H1 (cell line): Measurements from ENCODE around the gene CORT. TPM values are rescaled to one million over a fixed set of nuclear protein-coding genes. Genes with fewer than 3 reads are reported as not detected.

Experiments used
- BRCA1 ChIP-seq: IDR thresholded peaks from 2 replicates; pipeline ENCODE4 v1.6.1; 2012; ENCODE audit warnings: low read depth, low read length, improper control_type of control experiment
- GTF2F1 ChIP-seq: IDR thresholded peaks from 2 replicates; pipeline ENCODE4 v1.6.1; 2012; ENCODE audit warnings: low read depth, low read length, improper control_type of control experiment, borderline replicate concordance
- KDM5A ChIP-seq: fragments of 200-600 bp; IDR thresholded peaks from 2 replicates; pipeline ENCODE4 v1.7.1; 2012; ENCODE audit warnings: mild to moderate bottlenecking, low read length, inconsistent platforms, mixed read lengths
- POU5F1 ChIP-seq: IDR thresholded peaks from 2 replicates; pipeline ENCODE4 v1.6.1; 2011; ENCODE audit warnings: low read depth, mild to moderate bottlenecking, low read length, moderate library complexity
- SIN3A ChIP-seq, 2 experiments: IDR thresholded peaks in 1 of 2; conservative IDR thresholded peaks in 1 of 2; 2 replicates each; pipeline ENCODE4 v1.6.1; 2011 to 2012; ENCODE audit warnings: low read length in 2 of 2, improper control_type of control experiment in 1 of 2, low read depth in 1 of 2, mild to moderate bottlenecking in 1 of 2
- SRF ChIP-seq: IDR thresholded peaks from 2 replicates; pipeline ENCODE4 v1.6.1; 2011; ENCODE audit warnings: mild to moderate bottlenecking, low read depth, low read length, moderate library complexity
- TAF7 ChIP-seq: optimal IDR thresholded peaks from 2 replicates; pipeline ENCODE3; 2011; ENCODE audit warnings: low read depth, mild to moderate bottlenecking, inconsistent platforms, low read length, moderate library complexity, borderline replicate concordance
- polyA plus RNA-seq, 7 experiments: library from polyadenylated mRNA; depleted of rRNA in 3 of 7; stranded (reverse) in 5 of 7; unstranded in 2 of 7; fragments of >200 nt in 5 of 7; fragments of 200-250 nt in 2 of 7; gene quantifications; 1 replicate in 5 of 7; 2 replicates in 1 of 7; 4 replicates in 1 of 7; pipeline versions ENCODE4 v1.2.1 to v1.2.3, GENCODE V29; 2011 to 2013; ENCODE audit warnings: missing spikeins in 2 of 7, mixed read lengths in 2 of 7
- total RNA-seq: library from RNA; stranded (reverse); fragmentation: NEBNext Ultra II Directional; extraction: Animal tissue kit (Norgen Biotek cat#: 25700); gene quantifications from 2 replicates; pipeline ENCODE4 v1.2.1, GENCODE V29; 2021
- TF ChIP-seq, protein P1 (sequence below): fragments of 300-600 bp; sonication (generic); IDR thresholded peaks from 2 replicates; pipeline ENCODE4 v1.7.1; 2012; ENCODE audit warnings: low read length, moderate library complexity, mild to moderate bottlenecking, inconsistent platforms; ENCODE audit not compliant: insufficient replicate concordance
- TF ChIP-seq, protein P2 (sequence below): IDR thresholded peaks from 2 replicates; pipeline ENCODE4 v1.6.1; 2011; ENCODE audit warnings: low read depth, mild to moderate bottlenecking, low read length; ENCODE audit not compliant: insufficient read depth
- TF ChIP-seq, protein P3 (sequence below): IDR thresholded peaks from 2 replicates; pipeline ENCODE4 v1.6.1; 2012; ENCODE audit warnings: inconsistent platforms

The CORT gene
- total and polyA plus RNA-seq, 2 of the 8 experiments (the other 6 are each of a cell fraction or from before 2014, with no cell fraction given): 0.15 to 0.30 TPM

DNA sequence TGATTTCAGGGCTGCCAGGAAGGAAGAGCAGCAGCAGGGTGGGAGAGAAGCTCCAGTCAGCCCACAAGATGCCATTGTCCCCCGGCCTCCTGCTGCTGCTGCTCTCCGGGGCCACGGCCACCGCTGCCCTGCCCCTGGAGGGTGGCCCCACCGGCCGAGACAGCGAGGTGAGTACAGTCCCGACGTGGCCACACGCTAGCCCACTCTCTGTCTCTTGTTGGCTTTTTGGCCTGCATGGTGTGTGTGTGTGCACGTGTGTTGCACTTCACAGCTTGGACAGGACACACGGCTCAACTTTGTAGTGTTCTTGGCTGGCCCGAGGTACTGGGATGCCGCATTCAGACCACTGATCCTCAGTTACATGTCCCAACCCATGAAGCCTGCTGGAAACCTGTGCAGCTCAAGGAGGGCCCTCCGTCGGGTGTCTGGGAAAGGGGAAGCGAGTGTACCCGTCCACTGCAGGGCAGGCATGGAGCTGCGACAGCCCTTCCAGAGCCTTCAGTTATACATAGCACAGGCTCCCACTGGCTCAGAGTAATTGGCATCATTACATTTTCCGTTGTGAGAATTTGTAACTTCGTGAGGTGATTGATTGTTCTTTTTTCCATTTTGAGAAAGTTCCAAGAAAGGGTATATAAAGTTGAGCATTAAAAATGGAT, 454 bp downstream of the CORT start (continued):
- TF ChIP-seq, protein P1, sequence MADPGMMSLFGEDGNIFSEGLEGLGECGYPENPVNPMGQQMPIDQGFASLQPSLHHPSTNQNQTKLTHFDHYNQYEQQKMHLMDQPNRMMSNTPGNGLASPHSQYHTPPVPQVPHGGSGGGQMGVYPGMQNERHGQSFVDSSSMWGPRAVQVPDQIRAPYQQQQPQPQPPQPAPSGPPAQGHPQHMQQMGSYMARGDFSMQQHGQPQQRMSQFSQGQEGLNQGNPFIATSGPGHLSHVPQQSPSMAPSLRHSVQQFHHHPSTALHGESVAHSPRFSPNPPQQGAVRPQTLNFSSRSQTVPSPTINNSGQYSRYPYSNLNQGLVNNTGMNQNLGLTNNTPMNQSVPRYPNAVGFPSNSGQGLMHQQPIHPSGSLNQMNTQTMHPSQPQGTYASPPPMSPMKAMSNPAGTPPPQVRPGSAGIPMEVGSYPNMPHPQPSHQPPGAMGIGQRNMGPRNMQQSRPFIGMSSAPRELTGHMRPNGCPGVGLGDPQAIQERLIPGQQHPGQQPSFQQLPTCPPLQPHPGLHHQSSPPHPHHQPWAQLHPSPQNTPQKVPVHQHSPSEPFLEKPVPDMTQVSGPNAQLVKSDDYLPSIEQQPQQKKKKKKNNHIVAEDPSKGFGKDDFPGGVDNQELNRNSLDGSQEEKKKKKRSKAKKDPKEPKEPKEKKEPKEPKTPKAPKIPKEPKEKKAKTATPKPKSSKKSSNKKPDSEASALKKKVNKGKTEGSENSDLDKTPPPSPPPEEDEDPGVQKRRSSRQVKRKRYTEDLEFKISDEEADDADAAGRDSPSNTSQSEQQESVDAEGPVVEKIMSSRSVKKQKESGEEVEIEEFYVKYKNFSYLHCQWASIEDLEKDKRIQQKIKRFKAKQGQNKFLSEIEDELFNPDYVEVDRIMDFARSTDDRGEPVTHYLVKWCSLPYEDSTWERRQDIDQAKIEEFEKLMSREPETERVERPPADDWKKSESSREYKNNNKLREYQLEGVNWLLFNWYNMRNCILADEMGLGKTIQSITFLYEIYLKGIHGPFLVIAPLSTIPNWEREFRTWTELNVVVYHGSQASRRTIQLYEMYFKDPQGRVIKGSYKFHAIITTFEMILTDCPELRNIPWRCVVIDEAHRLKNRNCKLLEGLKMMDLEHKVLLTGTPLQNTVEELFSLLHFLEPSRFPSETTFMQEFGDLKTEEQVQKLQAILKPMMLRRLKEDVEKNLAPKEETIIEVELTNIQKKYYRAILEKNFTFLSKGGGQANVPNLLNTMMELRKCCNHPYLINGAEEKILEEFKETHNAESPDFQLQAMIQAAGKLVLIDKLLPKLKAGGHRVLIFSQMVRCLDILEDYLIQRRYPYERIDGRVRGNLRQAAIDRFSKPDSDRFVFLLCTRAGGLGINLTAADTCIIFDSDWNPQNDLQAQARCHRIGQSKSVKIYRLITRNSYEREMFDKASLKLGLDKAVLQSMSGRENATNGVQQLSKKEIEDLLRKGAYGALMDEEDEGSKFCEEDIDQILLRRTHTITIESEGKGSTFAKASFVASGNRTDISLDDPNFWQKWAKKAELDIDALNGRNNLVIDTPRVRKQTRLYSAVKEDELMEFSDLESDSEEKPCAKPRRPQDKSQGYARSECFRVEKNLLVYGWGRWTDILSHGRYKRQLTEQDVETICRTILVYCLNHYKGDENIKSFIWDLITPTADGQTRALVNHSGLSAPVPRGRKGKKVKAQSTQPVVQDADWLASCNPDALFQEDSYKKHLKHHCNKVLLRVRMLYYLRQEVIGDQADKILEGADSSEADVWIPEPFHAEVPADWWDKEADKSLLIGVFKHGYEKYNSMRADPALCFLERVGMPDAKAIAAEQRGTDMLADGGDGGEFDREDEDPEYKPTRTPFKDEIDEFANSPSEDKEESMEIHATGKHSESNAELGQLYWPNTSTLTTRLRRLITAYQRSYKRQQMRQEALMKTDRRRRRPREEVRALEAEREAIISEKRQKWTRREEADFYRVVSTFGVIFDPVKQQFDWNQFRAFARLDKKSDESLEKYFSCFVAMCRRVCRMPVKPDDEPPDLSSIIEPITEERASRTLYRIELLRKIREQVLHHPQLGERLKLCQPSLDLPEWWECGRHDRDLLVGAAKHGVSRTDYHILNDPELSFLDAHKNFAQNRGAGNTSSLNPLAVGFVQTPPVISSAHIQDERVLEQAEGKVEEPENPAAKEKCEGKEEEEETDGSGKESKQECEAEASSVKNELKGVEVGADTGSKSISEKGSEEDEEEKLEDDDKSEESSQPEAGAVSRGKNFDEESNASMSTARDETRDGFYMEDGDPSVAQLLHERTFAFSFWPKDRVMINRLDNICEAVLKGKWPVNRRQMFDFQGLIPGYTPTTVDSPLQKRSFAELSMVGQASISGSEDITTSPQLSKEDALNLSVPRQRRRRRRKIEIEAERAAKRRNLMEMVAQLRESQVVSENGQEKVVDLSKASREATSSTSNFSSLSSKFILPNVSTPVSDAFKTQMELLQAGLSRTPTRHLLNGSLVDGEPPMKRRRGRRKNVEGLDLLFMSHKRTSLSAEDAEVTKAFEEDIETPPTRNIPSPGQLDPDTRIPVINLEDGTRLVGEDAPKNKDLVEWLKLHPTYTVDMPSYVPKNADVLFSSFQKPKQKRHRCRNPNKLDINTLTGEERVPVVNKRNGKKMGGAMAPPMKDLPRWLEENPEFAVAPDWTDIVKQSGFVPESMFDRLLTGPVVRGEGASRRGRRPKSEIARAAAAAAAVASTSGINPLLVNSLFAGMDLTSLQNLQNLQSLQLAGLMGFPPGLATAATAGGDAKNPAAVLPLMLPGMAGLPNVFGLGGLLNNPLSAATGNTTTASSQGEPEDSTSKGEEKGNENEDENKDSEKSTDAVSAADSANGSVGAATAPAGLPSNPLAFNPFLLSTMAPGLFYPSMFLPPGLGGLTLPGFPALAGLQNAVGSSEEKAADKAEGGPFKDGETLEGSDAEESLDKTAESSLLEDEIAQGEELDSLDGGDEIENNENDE: no peak
- TF ChIP-seq TAF7: no peak
- no peak for TF ChIP-seq BRCA1
- TF ChIP-seq KDM5A: no peak
- TF ChIP-seq, protein P2, sequence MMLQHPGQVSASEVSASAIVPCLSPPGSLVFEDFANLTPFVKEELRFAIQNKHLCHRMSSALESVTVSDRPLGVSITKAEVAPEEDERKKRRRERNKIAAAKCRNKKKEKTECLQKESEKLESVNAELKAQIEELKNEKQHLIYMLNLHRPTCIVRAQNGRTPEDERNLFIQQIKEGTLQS: no peak
- no peak for TF ChIP-seq SIN3A (conservative IDR thresholded peaks at IDR 0.05 in 1 of 2, IDR thresholded peaks at IDR 0.05 in 1 of 2; ENCODE audit: low read depth in 1 of 2, low read length in 2 of 2)
- TF ChIP-seq SRF: no peak
- no peak for TF ChIP-seq GTF2F1
- TF ChIP-seq, protein P3, sequence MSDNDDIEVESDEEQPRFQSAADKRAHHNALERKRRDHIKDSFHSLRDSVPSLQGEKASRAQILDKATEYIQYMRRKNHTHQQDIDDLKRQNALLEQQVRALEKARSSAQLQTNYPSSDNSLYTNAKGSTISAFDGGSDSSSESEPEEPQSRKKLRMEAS: no peak
- TF ChIP-seq POU5F1: no peak
